GM12891 (cell line): ENCODE measurements around the gene PLGRKT.

ENCODE experiments used
- POLR2A ChIP-seq: IDR thresholded peaks from 2 replicates; pipeline ENCODE4 v1.6.1; 2011; ENCODE audit warnings: low read depth, low read length, control low read depth
- POLR2AphosphoS5 ChIP-seq: IDR thresholded peaks from 2 replicates; pipeline ENCODE4 v1.6.1; 2011; ENCODE audit warnings: low read depth, low read length, control low read depth
- POU2F2 ChIP-seq: IDR thresholded peaks from 2 replicates; pipeline ENCODE4 v1.6.1; 2011; ENCODE audit warnings: low read depth, mild to moderate bottlenecking, control low read depth, low read length, moderate library complexity
- SPI1 ChIP-seq: IDR thresholded peaks from 2 replicates; pipeline ENCODE4 v1.6.1; 2011; ENCODE audit warnings: low read depth, low read length, control low read depth
- TAF1 ChIP-seq: IDR thresholded peaks from 2 replicates; pipeline ENCODE4 v1.6.1; 2011; ENCODE audit warnings: low read depth, low read length, control low read depth

DNA sequence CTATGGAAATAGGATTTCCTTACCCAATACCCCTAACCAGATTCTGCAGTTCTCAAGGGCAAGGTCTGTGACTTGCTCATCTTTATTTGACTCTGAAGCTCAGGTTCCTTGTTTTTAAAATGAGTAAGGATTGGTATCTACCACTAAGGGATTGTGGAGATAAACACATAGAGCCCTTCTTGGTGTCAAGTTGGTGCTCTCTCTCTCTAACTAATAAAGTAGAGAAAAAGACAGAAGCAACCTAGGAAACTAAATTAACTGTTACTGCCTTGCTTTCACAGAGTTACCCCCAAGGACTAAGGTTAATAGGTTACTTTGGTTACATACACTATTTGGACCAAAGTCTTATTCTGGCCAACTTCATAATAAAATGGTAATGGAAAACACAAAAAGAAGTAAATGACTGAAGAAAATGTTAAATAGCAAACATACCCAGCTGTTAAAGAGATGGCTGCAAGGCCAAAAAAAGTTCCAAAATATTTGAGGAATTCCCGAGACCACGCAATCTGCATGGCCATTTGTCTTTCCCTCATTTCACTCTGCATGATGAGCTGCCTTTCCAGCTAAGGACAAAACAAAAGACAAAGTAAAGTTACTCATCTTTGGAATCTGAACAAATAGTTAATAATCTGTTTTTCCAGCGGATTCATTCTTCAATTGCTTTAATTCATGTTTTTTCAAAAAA, 76.3 kb downstream of the PLGRKT start:
- no peak for TF ChIP-seq TAF1
- TF ChIP-seq POLR2A = no peak
- no peak for TF ChIP-seq POLR2AphosphoS5
- TF ChIP-seq SPI1 = no peak
- TF ChIP-seq POU2F2 = no peak
